HG03103 (cell line): Measurements from ENCODE around the gene QRICH1.
"Not testable (repeated sequence)": the region's sequence is repeated elsewhere in the genome, so short reads cannot be mapped to it uniquely, and the experiment has no call there.

ENCODE experiments used
- ATAC-seq: cut with Tn5 transposase; IDR thresholded peaks from one replicate; pipeline ENCODE4 v1.9.1; 2021; ENCODE audit warnings: low read depth; ENCODE audit not compliant: unreplicated experiment

Gene QRICH1

DNA sequence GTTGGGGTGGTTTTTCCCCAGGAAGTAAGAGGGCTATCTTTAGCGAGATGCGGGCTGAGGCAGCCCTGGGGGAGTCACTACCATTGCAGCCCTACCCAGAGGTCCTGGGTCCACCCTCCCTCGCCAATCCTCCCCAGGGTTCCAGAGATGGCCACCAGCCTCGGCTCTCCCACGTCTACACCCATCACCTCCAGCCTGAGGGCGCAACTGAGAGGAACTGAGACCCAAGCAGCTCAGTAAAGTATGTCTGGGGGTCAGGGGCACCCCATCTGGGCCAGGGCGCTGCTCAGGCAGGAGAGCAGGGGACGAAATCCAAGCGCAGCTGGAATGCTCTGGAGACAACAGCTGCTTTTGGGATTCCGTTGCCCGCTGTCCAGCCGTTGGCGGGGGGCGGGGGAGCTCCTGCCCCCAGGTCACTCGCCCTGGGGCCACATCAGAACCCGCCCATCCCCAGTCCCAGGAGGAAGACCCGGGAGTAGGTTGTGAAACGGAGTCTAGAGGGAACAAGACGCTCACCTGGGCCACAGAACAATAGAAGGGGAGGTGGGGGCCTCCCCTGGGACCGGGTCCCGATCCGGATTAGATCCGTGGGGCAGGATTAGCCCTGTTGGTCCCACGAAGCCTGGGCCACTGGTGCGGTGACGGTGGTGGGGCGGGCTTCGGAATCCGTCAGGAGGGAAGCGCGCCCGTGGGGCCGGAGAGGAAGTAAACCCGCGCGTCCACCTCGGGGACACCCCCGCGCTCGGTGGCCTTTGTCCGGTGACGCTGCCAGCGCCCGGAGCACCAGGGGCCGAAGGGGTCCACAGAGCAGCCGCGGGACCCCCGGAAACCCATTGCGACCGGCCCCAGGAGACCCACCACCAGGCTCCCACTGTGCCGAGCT, 73.3 kb downstream of the QRICH1 start:
- no peak for ATAC-seq

DNA sequence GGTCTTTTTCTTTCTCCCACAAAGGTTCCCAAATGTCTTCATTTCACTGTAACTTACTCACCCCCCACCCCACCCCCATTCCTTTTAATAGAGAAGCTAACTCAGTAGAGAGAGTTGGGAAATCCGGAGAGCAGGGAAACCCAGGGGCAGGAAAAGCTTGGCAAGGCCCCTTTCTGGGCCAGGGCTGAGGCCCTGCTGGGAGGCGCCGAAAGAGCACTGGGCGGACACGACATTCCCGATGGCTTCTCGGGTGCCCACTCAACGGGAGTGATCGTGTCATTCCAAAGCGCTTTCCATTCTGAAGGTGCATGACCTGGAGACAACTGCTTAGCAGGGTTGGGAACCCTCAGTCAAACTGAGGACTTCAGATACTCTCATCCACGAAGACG, 73.9 kb downstream of the QRICH1 start:
- ATAC-seq: no peak

- ATAC-seq: no peak
Measured at GRCh38 chr3:49018707-49019006, 75.2 kb downstream of the QRICH1 start.

- no peak for ATAC-seq
Measured at GRCh38 chr3:49017971-49018706, 75.7 kb downstream of the QRICH1 start, which contains the start of gene DALRD3. Gene DALRD3, minus strand, starts transcription at chr3:49018580. Its CDS starts 16 bp downstream, at chr3:49018564.

GRCh38 chr3:49017229-49017970, 76.5 kb downstream of the QRICH1 start:
- no peak for ATAC-seq

GRCh38 chr3:49016414-49017228, 77.2 kb downstream of the QRICH1 start:
- no peak for ATAC-seq

DNA sequence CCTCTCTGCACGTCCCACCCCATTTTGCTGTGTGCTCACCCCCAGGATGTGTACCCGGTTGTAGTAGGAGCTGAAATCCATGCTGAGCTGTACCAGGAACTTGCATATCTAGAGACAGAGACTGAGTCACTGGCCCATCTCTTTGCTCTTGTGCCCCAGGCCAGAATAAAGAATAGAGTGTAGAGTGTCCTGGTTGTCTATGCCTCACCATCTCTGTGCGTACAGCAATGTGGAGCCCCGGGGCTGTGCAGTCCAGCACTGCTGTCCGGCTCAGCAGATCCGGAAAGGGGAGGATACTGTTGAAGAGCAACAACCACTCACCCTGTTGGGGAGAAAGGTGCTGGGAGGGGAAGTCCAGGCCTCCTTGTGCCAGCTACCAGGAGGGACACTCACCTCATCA, 78.1 kb downstream of the QRICH1 start:
- ATAC-seq: no peak

DNA sequence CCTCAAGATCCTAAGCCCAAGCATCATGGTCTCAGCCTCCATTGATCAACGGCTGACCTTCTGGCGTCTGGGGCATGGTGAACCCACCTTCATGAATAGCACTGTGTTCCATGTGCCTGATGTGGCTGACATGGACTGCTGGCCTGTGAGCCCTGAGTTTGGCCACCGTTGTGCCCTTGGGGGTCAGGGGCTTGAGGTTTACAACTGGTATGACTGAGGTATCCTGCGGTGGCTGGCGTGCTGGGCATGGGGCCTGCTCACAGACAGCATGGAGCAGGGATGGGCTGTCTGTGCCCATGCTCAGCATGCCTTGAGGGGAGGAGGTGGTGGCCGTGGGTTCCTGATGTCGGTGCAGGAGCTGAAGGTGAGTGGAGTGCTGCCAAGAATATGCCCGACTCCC, 78.8 kb downstream of the QRICH1 start:
- ATAC-seq: no peak

DNA sequence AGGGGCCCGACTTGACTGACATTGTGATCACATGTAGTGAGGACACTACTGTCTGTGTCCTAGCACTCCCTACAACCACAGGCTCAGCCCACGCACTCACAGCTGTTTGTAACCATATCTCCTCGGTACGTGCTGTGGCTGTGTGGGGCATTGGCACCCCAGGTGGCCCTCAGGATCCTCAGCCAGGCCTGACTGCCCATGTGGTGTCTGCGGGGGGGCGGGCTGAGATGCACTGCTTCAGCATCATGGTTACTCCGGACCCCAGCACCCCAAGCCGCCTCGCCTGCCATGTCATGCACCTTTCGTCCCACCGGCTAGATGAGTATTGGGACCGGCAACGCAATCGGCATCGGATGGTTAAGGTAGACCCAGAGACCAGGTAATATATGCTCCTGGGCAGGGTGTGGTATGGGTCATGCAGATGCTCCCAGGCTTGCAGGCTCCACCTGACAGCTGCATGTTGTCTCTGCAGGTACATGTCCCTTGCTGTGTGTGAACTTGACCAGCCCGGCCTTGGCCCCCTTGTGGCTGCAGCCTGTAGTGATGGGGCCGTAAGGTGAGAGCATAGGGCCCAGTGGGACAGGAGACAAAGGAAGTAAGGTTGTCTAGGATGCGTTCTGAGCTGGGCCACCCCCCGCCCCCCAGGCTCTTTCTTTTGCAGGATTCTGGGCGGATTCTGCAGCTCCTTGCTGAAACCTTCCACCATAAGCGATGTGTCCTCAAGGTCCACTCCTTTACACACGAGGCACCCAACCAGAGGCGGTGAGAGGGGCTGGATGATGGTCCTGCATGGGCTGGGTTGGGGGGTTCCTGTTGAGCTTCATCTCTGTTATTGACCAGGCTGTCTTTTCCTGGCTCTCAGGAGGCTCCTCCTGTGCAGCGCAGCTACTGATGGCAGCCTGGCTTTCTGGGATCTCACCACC, 79.9 kb downstream of the QRICH1 start:
- no peak for ATAC-seq

DNA sequence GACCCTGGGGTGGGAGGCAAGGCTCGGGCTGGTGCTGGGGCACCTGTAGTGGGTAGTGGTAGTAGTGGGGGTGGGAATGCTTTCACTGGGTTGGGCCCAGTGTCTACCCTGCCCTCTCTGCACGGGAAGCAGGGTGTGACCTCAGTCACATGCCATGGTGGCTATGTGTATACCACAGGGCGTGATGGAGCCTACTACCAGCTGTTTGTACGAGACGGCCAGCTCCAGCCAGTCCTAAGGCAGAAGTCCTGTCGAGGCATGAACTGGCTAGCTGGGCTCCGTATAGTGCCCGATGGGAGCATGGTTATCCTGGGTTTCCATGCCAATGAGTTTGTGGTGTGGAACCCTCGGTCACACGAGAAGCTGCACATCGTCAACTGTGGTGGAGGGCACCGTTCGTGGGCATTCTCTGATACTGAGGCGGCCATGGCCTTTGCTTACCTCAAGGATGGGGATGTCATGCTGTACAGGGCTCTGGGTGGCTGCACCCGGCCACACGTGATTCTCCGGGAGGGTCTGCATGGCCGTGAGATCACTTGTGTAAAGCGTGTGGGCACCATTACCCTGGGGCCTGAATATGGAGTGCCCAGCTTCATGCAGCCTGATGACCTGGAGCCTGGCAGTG, 80.6 kb downstream of the QRICH1 start:
- ATAC-seq: no peak

DNA sequence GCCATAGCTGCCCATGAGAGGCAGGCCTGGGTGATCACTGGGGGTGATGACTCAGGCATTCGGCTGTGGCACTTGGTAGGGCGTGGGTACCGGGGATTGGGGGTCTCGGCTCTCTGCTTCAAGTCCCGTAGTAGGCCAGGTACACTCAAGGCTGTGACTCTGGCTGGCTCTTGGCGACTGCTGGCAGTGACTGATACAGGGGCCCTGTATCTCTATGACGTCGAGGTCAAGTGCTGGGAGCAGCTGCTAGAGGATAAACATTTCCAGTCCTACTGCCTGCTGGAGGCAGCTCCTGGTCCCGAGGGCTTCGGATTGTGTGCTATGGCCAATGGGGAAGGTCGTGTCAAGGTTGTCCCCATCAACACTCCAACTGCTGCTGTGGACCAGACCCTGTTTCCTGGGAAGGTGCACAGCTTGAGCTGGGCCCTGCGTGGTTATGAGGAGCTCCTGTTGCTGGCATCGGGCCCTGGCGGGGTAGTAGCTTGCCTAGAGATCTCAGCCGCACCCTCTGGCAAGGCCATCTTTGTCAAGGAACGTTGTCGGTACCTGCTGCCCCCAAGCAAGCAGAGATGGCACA, 81.3 kb downstream of the QRICH1 start:
- ATAC-seq: no peak

- ATAC-seq: no peak
Measured at GRCh38 chr3:49009396-49009795, 84.5 kb downstream of the QRICH1 start.

GRCh38 chr3:49008627-49009026, 85.2 kb downstream of the QRICH1 start:
- not testable (repeated sequence) for ATAC-seq

DNA sequence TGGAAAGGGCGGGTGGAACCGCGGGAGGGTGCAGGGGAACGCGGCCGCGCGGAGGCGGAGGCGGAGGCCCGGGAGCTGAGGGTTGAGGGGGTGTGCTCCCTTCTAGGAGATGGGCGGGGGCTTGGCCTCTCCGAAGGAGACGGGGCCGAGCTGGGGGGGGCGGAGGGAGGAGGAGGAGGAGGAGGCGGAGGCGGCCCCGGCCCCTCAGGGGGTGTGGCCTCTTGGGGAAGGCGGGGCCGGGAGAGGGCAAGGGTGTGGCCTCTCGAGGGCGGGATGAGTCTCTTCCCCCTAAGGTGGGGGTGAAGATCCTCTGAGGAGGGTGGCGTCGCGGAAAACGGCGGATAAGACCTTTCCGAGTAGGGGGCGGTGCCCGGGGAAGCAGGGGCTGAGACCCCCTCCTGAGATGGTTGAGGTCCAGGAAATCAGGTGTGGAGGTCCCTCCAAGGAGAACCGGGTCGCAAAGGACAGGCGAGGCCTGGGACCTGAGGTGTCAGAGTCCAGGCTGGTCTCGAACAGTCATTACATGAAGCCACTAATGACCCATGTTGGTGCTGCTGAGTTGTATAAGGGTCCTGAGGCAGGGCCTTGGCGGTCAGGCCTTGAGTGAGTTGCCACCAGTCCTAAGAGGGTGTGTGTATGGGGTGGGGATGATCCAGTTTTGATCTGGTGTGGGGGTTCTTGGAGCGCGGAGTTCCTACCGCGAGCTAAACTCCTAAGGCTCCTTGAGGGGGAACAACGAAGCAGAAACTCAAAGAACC, 85.9 kb downstream of the QRICH1 start:
- peak; percentile 36 for ATAC-seq

- ATAC-seq: peak; percentile 85
Measured at GRCh38 chr3:49007068-49007770, 86.7 kb downstream of the QRICH1 start, which contains the start of gene WDR6. Gene WDR6, plus strand, starts transcription at chr3:49007391. Its CDS starts 41 bp downstream, at chr3:49007432.

DNA sequence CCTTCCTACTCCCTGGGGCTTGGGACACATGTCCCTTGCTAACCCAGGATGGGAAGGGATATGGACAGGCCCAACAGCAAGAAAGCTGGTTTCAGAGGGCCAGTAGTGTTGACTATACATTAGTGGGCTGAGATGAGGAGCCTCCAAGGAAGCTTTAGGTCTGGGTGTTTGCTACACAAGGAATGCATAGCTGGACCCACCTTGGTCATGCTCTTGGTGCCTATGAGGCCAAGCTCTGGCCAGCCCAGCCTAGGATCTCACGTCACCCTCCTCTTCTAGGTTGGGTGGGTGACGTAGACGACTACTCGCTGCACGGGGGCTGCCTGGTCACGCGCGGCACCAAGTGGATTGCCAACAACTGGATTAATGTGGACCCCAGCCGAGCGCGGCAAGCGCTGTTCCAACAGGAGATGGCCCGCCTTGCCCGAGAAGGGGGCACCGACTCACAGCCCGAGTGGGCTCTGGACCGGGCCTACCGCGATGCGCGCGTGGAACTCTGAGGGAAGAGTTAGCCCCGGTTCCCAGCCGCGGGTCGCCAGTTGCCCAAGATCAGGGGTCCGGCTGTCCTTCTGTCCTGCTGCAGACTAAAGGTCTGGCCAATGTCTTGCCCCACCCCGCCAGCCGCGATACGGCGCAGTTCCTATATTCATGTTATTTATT, 87.3 kb downstream of the QRICH1 start:
- no peak for ATAC-seq

GRCh38 chr3:49005998-49006397, 87.9 kb downstream of the QRICH1 start:
- ATAC-seq: no peak
